Measurements from ENCODE around the gene VIPR2.

- TF ChIP-seq POLR2A (IDR thresholded peaks at IDR 0.05) (no peak), POLR2AphosphoS5 (IDR thresholded peaks at IDR 0.05) (no peak), CTCF (IDR thresholded peaks at IDR 0.05) (no peak)
Measured at GRCh38 chr7:159105066-159105780, 39.4 kb downstream of the VIPR2 start.
